Upper lobe of left lung (tissue), 6 donors: ENCODE data around the gene TMEM200C. TPM values are rescaled to one million over a fixed set of nuclear protein-coding genes. Genes with fewer than 3 reads are reported as not detected.

ENCODE experiments used
- ATAC-seq, 2 donors: fragments of 200-7000 bp; cut with Tn5 transposase; one replicate each; pipeline ENCODE4 v1.9.1; 2022; ENCODE audit warnings: mild to moderate bottlenecking in 2 of 2, moderate library complexity in 2 of 2; ENCODE audit not compliant: low FRiP score in 2 of 2
- DNase-seq, 2 donors: peaks; one replicate each; pipeline ENCODE4 v3.0.0-alpha.2; 2019 to 2020
- H3K27ac ChIP-seq, 4 donors: fragments of 200-600 bp; sonication (generic); one replicate each; pipeline ENCODE4 v1.5.1; 2016 to 2019
- H3K27me3 ChIP-seq, 4 donors: fragments of 200-600 bp; sonication (generic); one replicate each; pipeline ENCODE4 v1.5.1; 2017 to 2019
- H3K36me3 ChIP-seq, 4 donors: fragments of 200-600 bp; sonication (generic); one replicate each; pipeline ENCODE4 v1.5.1; 2016 to 2019
- H3K4me1 ChIP-seq, 4 donors: fragments of 200-600 bp; sonication (generic); one replicate each; pipeline ENCODE4 v1.5.1; 2018 to 2019
- H3K4me3 ChIP-seq, 4 donors: fragments of 200-600 bp; sonication (generic); one replicate each; pipeline ENCODE4 v1.5.1; 2017 to 2019; ENCODE audit warnings: mild to moderate bottlenecking in 2 of 4, moderate library complexity in 1 of 4
- H3K9me3 ChIP-seq, 4 donors: fragments of 200-600 bp; sonication (generic); one replicate each; pipeline ENCODE4 v1.5.1; 2018 to 2019
- CTCF ChIP-seq, 6 experiments: fragments of 450-650 bp in 4 of 6; fragments of 200-600 bp in 2 of 6; sonication (generic) in 2 of 6; IDR thresholded peaks; one replicate each; pipeline ENCODE4 v1.5.1; 2016 to 2019; ENCODE audit warnings: antibody characterized with exemption in 6 of 6
- EP300 ChIP-seq, 4 donors: sonication (generic); formaldehyde crosslinking; IDR thresholded peaks; one replicate each; pipeline ENCODE4 v1.5.1; 2017; ENCODE audit warnings: antibody characterized with exemption in 4 of 4, control low read depth in 2 of 4
- POLR2A ChIP-seq, 4 donors: fragments of 450-650 bp; IDR thresholded peaks; one replicate each; pipeline ENCODE4 v1.5.1; 2016 to 2017; ENCODE audit warnings: antibody characterized with exemption in 4 of 4, mild to moderate bottlenecking in 2 of 4
- POLR2AphosphoS5 ChIP-seq, 2 donors: sonication (generic); formaldehyde crosslinking; IDR thresholded peaks; one replicate each; pipeline ENCODE4 v1.5.1; 2017; ENCODE audit warnings: antibody characterized with exemption in 2 of 2
- WGBS, 2 donors: methylation state at CpG; one replicate each; pipeline ENCODE4 v1.1.5; 2017 to 2018; 5-methylcytosine and 5-hydroxymethylcytosine counted together
- total RNA-seq, 6 donors: library from RNA; depleted of rRNA in 4 of 6; stranded (reverse); fragments of >200 nt in 4 of 6; gene quantifications; one replicate each; pipeline versions ENCODE4 v1.1.0 to v1.2.1, GENCODE V29; 2016 to 2021
- donor health status: DM: no; HTN: no; CAD: no; lungs with moderate emphysema.
- donor health status: DM: no; HTN: yes; CAD: no; lungs with severe emphysema.

The TMEM200C gene
- total RNA-seq, 6 donors from 2014 or later: under 0.01 to 0.44 (median 0.28) TPM; not detected in 2

- peaks cover 7 to 11% (median 8%) of the 10 kb centered on the region in 4 donors for H3K4me1 ChIP-seq
- ATAC-seq (peak in 1 of 2 donors; percentile 24), DNase-seq (no peak)
- 55 to 57% methylated on average over 6 of the region's 6 CpGs for WGBS, 2 donors
- no peak overlapping the region for H3K4me3 ChIP-seq
- TF ChIP-seq POLR2A (IDR thresholded peaks at IDR 0.05) (no peak), EP300 (IDR thresholded peaks at IDR 0.05) (peak in 1 of 4 donors; percentile 13), POLR2AphosphoS5 (IDR thresholded peaks at IDR 0.05) (no peak), CTCF (IDR thresholded peaks at IDR 0.05) (no peak)
- no peaks in the 10 kb centered on the region for H3K9me3 ChIP-seq
- H3K27me3 ChIP-seq: peaks cover 0 to 9% (median 8%) of the 10 kb centered on the region in 4 donors
- H3K36me3 ChIP-seq: no peaks in the 10 kb centered on the region
- H3K27ac ChIP-seq: no peak overlapping the region
These were observed 4.9 kb upstream of the TMEM200C start for GRCh38 chr18:5900262-5900661.

- no peaks in the 10 kb centered on the region for H3K36me3 ChIP-seq
- H3K4me1 ChIP-seq: peaks cover 8 to 15% (median 12%) of the 10 kb centered on the region in 4 donors
- DNase-seq (no peak), ATAC-seq (no peak)
- H3K27ac ChIP-seq: no peak overlapping the region
- no peak overlapping the region for H3K4me3 ChIP-seq
- H3K9me3 ChIP-seq: no peaks in the 10 kb centered on the region
- TF ChIP-seq EP300 (IDR thresholded peaks at IDR 0.05) (no peak), POLR2AphosphoS5 (IDR thresholded peaks at IDR 0.05) (no peak), POLR2A (IDR thresholded peaks at IDR 0.05) (no peak), CTCF (IDR thresholded peaks at IDR 0.05) (no peak)
- peaks cover 0 to 13% (median 11%) of the 10 kb centered on the region in 4 donors for H3K27me3 ChIP-seq
- WGBS, 2 donors: 89 to 95% methylated on average over 3 of the region's 3 CpGs
These were observed 4.5 kb upstream of the TMEM200C start for GRCh38 chr18:5899835-5900234.

- ATAC-seq (peak; percentile 27 to 61), DNase-seq (peak; percentile 25 to 89)
- Histone ChIP-seq H3K27me3 (peaks cover 0 to 37% (median 21%) of the 10 kb centered on the region in 4 donors), H3K9me3 (no peaks in the 10 kb centered on the region), H3K36me3 (no peaks in the 10 kb centered on the region), H3K27ac (no peak overlapping the region), H3K4me3 (peak overlapping the region in 3 of 4 donors; percentile 38 to 51 (median 49)), H3K4me1 (peaks cover 14 to 24% (median 19%) of the 10 kb centered on the region in 4 donors)
- WGBS, 2 donors: 5 to 11% methylated on average over 13 to 29 of the region's 41 CpGs
- TF ChIP-seq POLR2AphosphoS5 (IDR thresholded peaks at IDR 0.05): no peak
- TF ChIP-seq EP300 (IDR thresholded peaks at IDR 0.05): no peak
- no peak for TF ChIP-seq POLR2A (IDR thresholded peaks at IDR 0.05)
- no peak for TF ChIP-seq CTCF (IDR thresholded peaks at IDR 0.05)
These were observed 786 bp upstream of the TMEM200C start for GRCh38 chr18:5895876-5896740.

- 0 to 8% methylated on average over 9 to 38 of the region's 56 CpGs for WGBS, 2 donors
- Histone ChIP-seq H3K27me3 (peaks cover 0 to 47% (median 24%) of the 10 kb centered on the region in 4 donors), H3K4me3 (peak overlapping the region in 3 of 4 donors; percentile 38 to 51 (median 49)), H3K4me1 (peaks cover 22 to 34% (median 26%) of the 10 kb centered on the region in 4 donors), H3K27ac (no peak overlapping the region), H3K36me3 (no peaks in the 10 kb centered on the region), H3K9me3 (no peaks in the 10 kb centered on the region)
- DNase-seq: peak in 1 of 2 donors; percentile 84
- no peak for TF ChIP-seq POLR2A (IDR thresholded peaks at IDR 0.05)
- peak in 1 of 2 donors; percentile 16 for ATAC-seq
These were observed 567 bp downstream of the TMEM200C start for GRCh38 chr18:5894611-5895298.
